Esophagus mucosa (tissue), 1 donor: ENCODE results near the gene SRPX2. TPM values are rescaled to one million over a fixed set of nuclear protein-coding genes. Genes with fewer than 3 reads are reported as not detected.

Source experiments
- ATAC-seq: fragments of 200-7000 bp; cut with Tn5 transposase; one replicate; pipeline ENCODE4 v1.9.1; 2020
- total RNA-seq: library from RNA; stranded (reverse); gene quantifications from one replicate; pipeline ENCODE4 v1.2.4, GENCODE V29; 2023
- donor health status: DM: yes; HTN: yes; CAD: no.

SRPX2 gene, protein sequence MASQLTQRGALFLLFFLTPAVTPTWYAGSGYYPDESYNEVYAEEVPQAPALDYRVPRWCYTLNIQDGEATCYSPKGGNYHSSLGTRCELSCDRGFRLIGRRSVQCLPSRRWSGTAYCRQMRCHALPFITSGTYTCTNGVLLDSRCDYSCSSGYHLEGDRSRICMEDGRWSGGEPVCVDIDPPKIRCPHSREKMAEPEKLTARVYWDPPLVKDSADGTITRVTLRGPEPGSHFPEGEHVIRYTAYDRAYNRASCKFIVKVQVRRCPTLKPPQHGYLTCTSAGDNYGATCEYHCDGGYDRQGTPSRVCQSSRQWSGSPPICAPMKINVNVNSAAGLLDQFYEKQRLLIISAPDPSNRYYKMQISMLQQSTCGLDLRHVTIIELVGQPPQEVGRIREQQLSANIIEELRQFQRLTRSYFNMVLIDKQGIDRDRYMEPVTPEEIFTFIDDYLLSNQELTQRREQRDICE
- 18.9 TPM for total RNA-seq

DNA sequence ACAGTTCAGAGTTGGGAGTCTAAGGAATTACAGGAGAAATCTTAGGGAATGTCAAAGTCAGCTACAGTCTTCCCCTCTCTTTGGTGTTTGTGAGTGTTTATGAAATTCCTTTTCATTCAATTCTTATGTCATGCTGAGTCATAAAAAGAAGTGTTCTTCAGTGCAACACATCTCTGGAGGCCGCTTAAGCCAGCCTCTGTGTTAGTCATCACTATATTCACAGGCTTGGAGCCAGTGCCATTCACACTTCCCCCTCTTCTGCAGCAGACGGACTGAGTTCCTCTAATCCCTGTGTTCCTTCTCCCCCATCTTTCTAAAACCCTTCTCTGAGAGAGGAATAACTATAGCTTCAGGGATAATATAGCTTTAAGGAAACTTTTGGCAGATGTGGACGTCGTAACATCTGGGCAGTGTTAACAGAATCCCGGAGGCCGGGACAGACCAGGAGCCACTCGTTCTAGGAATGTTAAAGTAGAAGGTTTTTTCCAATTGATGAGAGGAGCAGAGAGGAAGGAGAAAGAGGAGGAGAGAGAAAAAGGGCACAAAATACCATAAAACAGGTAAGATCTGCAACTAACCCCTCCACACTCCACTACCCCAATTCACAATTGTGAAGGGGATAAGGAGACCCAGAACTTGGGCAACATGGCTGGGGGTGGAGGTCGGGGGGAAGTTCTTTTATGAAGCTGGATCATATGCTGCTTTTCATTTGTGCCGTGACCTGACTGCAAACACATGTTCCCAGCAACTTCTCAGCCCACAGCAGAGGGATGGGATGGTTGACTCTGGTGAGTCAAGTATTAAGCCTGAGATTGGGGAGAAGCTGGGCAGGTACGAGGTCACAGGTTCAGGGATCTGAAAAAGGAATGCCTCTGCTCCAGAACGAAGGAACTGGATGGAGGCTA is at the start of gene SRPX2:
TSS of gene SRPX2 (plus strand) at position 244 of the 905 bp plus-strand sequence. CDS start 2,124 bp downstream, outside the sequence.
- peak; percentile 95 for ATAC-seq

DNA sequence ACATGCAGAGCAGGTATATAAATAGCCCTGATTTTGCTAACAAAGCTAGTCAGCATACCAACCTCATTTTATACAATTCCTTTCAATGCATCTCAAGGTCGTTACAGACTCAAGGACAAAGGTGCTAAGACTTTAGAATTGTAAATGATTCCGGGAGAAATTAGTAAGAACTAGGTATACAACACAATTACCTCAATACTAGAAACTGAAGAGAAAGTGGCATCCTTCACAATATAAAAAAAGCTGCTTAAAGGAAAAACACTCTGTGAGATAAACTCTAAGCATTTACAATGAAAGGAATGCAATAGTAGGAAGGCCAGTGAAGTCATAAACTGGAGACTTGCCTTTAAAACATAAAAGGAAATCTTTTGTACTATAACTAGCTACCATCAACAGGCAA is 47.4 kb upstream of the SRPX2 start:
- no peak for ATAC-seq

DNA sequence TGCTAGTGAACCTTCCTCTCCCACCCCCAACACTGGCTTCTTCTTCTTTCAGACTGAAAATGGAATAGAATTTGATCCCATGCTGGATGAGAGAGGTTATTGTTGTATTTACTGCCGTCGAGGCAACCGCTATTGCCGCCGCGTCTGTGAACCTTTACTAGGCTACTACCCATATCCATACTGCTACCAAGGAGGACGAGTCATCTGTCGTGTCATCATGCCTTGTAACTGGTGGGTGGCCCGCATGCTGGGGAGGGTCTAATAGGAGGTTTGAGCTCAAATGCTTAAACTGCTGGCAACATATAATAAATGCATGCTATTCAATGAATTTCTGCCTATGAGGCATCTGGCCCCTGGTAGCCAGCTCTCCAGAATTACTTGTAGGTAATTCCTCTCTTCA is 44.5 kb upstream of the SRPX2 start:
- ATAC-seq: no peak

DNA sequence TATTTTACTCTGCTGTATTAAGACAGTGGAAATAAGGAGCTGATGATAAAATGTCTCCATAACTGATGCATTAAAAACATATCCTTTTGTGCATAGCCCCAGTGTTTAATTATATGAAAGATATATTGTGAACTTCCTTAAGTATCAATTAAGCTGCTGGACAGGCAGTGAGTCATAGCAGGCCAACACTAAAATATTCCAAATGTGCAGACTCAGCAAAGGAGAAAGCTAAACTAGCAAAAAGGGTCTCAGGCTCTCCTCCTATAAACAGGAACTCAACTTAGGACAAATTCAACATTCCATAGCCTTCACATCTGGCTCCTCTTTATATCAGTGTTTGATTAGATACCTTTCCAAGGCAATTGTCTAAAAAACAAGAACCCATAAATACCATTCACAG is 43.7 kb upstream of the SRPX2 start:
- no peak for ATAC-seq

DNA sequence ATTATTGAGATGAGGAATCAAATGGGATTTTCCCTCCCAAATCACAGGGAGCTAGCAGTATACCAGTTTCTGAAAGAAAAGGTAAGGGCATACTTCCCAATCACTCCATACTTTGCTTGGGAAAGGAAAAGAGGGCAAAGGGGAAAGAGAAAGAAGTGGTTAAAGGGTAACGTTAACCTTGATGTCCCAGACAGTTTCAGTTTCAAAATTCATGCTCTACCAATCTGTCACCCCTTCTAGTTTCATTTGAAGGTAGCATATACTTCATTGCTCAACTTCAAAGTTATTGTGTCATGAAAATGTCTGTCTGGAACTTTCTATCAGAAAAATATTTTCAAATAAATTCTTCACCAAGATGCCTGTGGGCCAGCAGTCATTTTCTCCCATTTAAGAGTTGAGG is 43.2 kb upstream of the SRPX2 start:
- ATAC-seq: no peak

DNA sequence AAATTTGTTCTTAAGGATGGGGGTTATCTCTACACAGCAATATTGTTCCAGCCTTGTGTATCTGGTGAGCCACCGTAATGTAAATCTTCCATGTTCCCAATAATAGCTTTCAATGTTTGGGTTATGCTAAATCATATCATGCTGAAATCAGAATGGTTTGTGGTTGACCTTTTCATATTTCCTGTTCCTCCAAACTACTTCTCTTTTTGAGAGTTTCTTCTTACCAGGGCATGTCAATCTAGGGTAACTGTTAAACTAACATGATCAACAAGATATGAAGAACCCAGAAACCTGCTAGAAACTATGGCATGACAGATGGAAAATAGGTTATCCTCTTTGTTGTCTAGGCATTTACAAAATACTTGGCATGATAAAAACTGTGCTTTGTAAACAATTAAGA is 37.2 kb upstream of the SRPX2 start:
- ATAC-seq: no peak

DNA sequence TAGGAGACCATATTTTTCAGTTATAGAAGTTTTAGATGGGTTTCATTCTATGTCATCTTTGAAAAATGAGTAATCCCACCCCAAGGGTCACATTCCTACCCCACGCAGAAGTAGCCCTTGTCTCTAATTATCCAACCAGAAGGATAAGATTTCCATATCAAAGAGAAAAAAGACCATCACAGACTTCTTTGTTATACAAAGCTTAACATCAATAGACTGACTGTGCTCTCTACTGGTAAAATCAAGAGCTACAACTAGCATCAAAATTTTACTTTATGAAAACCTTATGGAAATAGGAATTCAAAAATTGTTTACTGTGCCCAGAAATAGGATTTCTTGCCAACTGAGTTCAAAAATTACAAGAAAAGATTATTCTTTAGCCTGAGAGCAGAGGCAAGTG is 34.4 kb upstream of the SRPX2 start:
- no peak for ATAC-seq

DNA sequence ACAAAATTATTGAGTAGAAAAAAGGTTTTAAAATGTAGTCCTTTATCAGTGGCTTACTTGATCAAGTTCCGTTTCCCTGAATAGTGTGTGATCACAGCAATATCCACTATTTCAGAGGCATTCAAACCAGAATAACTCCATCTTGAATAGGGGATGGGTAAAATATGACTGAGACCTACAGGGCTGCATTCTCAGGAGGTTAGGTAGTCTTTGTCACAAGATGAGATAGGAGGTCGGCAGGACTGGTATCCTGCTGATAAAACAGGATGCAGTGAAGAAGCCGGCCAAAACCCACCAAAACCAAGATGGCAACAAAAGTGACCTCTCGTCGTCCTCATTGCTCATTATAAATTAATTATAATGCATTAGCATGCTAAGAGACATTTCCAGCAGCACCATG is 32.0 kb upstream of the SRPX2 start:
- ATAC-seq: no peak

DNA sequence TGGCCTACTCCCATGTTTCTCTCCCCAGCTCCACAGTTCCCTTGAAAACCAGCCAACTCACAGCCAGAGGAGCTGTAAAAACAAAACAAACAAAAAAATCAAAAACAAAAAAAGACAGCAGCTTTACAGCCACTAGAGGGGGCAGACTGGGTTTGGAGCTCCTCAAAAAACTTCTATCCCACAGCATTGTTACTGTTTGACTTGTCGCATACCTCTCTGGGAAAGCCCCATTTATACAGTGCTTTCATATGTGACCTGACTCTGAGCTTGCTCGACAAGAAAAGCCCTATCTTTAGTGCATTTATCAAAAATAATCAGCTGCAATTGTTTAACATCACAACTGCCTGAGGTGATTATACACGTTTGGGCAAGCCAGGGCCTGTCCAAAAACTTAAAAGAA is 29.0 kb upstream of the SRPX2 start:
- peak; percentile 55 for ATAC-seq

DNA sequence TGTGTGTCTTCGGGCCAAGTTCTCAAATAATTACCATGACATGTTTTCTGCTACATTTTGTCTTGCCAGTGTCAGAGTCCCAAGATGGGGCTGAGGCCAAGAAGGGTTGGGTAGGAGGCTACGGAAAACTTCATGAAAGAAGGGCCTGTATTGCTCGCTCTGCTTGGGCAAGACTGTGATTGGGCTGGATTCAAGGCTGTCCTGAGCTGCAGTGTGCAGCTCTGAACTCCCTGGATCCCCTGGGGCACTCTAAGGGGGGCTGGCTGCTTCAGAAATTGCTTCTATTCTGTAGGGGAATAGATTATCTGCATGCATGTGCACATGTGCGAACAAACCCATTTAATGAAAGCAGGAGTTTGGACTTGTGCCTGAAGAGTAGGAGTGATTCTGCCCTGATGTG is 21.0 kb upstream of the SRPX2 start:
- ATAC-seq: no peak

DNA sequence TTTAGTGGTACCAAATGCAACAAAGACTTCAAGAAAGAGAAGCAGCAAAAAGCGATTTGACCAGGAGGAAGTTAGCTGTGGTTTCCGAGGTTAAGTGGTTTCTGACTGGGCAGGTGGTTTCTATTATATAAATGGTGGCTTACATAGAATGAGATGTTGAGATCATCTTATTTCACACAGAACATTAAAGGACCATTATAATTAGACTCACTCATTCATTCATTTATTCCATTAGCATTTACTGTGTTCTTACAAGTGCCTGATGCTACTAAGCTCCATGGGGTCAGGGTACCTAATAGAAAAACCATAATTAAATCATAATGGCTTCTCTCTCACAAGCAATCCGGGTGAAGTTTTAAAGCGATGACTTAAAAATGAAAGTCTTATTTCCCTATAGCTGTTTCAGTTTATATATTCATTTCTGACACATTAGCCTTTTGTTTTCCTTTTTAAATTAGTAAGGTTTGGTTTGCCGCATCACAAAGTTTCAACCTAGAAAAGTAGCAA is 18.0 kb upstream of the SRPX2 start:
- no peak for ATAC-seq

DNA sequence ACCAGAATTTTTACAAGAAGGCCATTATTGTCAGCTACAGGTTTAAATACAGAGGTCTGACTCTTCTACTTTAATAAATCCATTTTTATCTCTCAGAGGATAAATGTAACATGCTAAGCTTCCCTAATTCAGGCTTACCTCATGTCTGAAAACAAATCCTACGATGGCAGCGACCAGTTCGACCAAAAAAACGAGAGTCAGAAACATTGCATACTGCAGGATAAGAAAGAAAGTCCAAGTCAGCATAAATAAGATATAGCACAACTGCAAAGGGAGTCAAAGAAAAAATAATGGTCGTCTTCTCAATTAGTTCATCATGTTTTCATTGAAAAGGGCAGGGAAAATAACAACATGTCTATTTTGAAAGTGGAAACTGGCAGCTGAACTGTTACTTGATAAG is 9.0 kb upstream of the SRPX2 start:
- ATAC-seq: no peak

DNA sequence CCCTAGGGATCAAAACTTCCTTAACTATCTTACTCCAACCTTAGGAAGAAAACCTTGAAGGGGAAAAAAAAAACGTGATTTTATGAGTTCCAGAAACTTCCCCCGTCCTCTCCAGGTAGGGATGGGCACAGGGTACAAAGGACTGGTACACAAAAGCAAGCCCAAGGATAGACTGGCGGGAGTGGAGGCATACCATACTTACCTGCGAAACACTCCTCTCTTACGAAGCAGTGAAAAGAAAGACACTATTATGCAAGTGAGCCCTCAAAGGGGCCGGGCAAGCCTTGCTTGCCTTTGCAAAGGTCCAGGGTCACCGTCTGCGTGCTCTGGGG is 8.0 kb upstream of the SRPX2 start:
- peak; percentile 49 for ATAC-seq

DNA sequence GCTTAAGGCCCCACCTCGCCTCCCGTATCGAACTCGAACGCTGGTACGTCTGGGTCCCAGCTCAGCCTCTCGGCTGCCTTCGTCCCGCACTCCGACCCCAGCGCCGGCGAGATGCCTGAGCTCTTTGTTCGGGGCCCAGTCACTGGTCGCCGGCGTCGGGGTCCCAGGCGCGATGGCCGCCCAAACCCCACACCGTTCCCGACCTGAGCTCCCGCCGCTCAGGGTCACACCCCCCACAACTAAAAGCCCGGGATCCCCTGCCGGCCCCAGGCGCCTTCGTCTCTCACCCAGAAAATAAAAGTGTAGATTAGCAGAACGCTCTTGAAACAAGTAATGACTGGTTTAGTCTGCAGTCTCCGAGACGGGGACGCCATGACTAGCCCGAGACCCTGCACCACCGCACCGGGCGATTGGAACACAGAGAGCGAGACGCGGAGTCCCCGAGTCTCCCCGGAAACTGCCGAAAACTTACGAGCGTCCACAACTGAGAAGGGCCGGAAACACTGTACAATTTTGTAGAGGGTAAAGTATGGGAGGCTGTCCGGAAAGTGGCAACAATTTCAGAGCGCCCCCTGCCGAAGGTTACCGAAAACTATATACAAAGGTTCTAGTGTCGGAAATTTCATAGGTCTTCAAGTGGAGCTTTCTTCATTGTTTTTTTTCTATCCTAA is 7.5 kb upstream of the SRPX2 start, which contains the start of gene TSPAN6:
TSS of gene TSPAN6 (minus strand) at position 486 of the 671 bp plus-strand sequence. CDS start at position 374, 112 bp downstream.
- ATAC-seq: peak; percentile 95

DNA sequence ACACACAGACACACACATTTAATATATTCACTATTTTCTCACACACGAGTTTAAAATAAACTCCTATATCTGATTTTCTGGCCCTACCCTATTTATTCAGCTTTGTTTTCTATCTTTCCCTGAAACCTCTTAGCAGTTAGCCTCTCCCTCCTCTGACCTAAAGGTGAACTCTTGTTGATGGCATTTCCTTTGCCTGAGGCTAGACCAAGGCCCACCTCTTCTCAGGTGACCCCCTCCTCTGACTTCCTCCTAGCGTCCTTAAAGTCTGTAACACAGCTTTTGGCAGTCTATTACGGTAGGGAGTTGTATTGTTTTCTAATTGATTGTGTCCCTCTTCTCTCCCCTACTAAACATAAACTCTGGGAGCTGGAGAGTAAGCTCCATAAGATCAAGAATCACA is 1.7 kb upstream of the SRPX2 start:
- peak; percentile 34 for ATAC-seq

DNA sequence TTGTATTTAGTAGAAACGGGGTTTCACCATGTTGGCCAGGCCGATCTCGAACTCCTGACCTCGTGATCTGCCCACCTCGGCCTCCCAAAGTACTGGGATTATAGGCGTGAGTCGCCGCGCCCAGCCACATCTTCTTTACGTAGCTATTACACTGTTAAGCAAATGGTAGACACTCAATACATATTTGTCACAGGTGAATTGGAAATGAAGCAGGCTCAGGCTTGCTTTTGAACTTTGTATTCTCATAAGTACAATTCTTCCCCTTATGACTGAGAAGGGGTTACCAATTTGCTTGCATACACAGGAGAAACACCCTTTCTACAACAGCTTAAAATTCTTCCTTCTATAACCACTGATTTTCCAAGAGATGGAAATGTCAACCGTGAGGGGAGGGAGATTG is 787 bp upstream of the SRPX2 start:
- peak; percentile 78 for ATAC-seq

DNA sequence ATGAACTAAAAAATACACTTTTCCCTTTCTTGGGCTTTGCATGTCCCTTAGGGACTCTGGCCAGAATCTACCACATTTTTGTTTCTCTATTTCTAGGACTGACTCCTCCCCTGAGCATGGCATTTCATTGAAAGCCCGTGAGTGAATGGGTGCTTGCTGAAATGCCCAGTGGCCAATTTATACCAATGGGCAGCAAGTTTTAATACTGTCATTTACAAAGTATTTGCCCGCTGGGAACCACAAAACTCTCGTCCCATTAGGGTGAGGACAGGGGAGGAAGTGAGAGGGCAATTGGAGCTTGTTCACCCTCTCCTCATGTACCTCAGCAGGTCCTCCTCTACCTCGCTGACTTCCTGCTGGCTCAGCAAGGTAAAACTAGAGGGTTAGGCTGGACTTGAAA is 1.1 kb downstream of the SRPX2 start:
- no peak for ATAC-seq

DNA sequence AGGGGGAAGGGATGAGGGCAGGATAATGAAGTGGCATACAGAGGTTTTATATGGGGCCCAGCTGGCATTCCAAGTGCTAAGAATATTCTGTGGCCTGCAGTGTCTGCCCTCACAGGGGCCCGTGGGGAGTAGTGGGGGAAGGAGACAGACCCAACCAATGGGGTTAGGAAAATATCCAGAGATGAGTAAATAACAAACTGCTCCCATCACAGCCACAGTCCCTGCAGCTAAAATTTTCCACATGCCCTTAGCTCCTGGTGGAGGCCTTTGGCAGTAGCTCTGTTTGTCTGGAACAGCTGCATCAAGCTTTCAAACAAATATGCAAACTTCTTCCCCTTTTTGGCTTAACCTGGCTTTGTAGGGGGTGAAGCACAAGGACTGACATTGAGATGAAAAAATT is 3.1 kb downstream of the SRPX2 start:
- ATAC-seq: no peak

DNA sequence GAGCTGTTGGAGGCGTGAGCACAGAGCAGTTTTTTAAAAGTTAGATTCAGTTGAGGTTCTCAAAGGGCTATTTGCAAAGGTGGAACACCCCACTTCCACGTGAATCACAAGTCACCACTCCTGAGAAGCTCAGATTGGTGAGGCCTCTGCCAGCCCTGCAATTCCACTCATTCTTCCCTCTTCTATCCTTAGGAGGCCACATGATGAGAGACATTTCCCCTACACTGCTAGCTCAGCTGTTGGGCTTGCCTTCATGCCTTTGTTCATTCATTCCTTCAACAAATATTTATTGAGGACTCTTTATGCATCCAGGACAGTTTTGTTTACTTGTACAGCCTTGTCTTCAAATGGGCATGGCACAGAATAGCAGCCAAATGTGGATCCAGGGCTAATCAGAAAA is 3.7 kb downstream of the SRPX2 start:
- no peak for ATAC-seq

DNA sequence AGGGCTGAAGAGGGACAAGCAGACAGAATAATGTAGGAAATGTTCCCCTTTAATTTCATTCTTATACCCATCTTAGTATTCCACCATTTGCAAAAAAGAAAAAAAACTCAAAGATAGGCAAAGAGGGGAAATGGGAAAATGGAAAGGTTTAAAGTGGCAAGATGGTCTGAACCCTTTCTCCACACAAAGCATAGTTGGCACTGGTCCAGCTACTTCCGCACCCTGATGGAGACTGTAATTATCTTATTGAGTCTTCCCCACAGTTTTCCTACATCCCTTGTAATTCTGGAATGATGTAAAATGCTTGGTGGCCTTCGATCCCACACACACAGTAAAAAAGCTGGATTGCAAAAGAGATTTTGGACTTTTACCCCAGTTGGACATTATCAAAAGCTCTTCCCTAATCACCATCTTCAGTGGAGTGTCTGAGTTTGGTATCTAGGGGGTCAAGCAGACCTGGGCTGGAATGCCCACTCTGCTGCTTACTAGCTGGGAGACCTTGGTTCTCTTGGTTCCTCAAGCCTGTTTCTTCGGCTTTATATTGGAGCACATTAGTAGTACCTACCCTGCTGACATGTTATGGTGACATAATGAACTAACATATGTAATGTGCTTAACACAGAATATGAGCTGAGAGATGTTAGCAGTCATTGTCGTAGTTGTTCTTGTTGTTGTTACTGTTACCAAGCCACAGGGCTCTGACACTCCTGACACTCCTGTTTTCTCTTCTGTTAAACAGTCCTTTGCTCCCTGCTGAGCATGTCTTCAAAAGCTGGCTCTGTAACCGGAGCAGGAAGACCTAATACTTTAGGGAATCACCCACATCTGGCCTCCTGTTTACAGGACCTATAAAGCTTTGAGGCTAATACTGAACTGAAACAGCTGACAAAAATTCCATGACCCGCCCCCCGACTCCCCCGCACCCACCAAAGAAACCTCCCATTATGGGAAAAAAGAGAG is 4.7 kb downstream of the SRPX2 start:
- ATAC-seq: peak; percentile 34

DNA sequence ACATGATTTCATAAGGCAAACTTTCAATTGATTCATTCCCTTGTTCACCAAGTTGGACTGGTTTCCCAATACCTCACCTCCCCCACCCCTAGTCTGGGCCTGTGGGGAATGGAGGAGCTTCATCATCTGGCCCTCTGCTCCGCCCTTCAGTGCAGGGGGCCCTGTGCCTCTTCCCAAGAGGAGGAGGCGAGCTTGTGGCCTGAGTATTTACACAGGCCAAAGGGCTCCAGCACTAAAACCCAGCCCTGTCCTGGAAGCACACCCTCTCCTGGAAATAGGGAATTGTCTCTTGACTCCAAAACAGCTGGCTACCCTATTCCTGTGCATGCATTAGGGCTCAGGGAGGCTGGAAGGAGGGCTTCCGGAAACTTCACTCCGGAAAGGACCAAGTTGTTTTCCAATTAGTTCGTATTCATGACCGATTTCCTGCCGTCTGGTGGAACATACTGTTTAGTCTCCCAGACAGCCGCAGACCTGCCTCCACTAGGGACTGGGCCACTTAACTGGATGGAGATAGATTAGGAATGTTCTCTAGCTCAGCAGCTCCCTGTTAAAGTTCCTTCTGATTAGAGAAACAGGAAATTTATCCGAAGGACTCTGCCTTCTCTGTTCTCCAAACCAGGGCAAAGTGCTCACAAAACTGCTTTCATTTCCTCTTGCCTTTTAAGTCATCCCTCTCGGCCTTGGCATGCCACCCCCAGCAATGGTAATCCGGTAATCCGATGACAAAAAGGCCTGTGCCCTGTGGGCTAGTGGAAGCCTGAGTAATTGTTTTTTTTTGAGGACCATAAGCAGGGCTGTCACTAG is 5.8 kb downstream of the SRPX2 start:
- peak; percentile 80 for ATAC-seq
